ENCODE data around the gene SPSB4. TPM values are rescaled to one million over a fixed set of nuclear protein-coding genes. Genes with fewer than 3 reads are reported as not detected.
A peak's percentile ranks its signal among the peaks of the same experiment; 100 is the strongest.
"Not testable (repeated sequence)": the region's sequence is repeated elsewhere in the genome, so short reads cannot be mapped to it uniquely, and the experiment has no call there.

The SPSB4 gene
- not detected for total RNA-seq

- peaks cover 16% of the 10 kb centered on the region for H3K4me1 Mint-ChIP-seq
- H3K4me3 Mint-ChIP-seq = peak within 1 kb of the TSS; percentile 63
- POLR2A ChIA-PET = interaction anchor here (0.7 kb wide), 1 partner anchor 485 kb away, joined by 7 read pairs; no protein-coding TSS in a partner anchor
- H3K36me3 Mint-ChIP-seq (ENCODE audit: low read depth) = no peaks in the 10 kb centered on the region
- peak; percentile 19 for DNase-seq
- CTCF ChIA-PET = interaction anchor here (0.9 to 1.5 kb wide), 4 partner anchors 12 to 40 kb away, joined by 3 to 4 read pairs (median 3); no protein-coding TSS in a partner anchor
- H3K9me3 Mint-ChIP-seq = no peaks in the 10 kb centered on the region
- peaks cover 71% of the 10 kb centered on the region for H3K27me3 Mint-ChIP-seq
- H3K27ac Mint-ChIP-seq = no peak within 1 kb of the TSS
These were observed at the start of gene SPSB4 for GRCh38 chr3:141050576-141051442. TSS of gene SPSB4 (plus strand) at chr3:141051347. CDS start at chr3:141066105, 14,758 bp downstream.

GRCh38 chr3:141006344-141006743 lies 44.8 kb upstream of the SPSB4 start:
- no peaks in the 10 kb centered on the region for H3K9me3 Mint-ChIP-seq
- ChIA-PET CTCF (no interaction called here), POLR2A (no interaction called here)
- H3K27ac Mint-ChIP-seq = no peak overlapping the region
- no peak for DNase-seq
- peaks cover 29% of the 10 kb centered on the region for H3K27me3 Mint-ChIP-seq
- H3K4me1 Mint-ChIP-seq = peaks cover 2% of the 10 kb centered on the region
- H3K4me3 Mint-ChIP-seq = no peak overlapping the region
- no peaks in the 10 kb centered on the region for H3K36me3 Mint-ChIP-seq (ENCODE audit: low read depth)

GRCh38 chr3:141009496-141009895 lies 41.7 kb upstream of the SPSB4 start:
- Mint-ChIP-seq H3K36me3 (ENCODE audit: low read depth) (no peaks in the 10 kb centered on the region), H3K4me3 (no peak overlapping the region), H3K4me1 (peaks cover 5% of the 10 kb centered on the region), H3K27ac (no peak overlapping the region), H3K9me3 (no peaks in the 10 kb centered on the region), H3K27me3 (peaks cover 37% of the 10 kb centered on the region)
- ChIA-PET POLR2A (no interaction called here), CTCF (interaction anchor here (1.3 to 3.7 kb wide), 2 partner anchors 77 to 184 kb away, joined by 3 to 19 read pairs; no protein-coding TSS in a partner anchor)
- DNase-seq = no peak

GRCh38 chr3:141011232-141011996 lies 39.7 kb upstream of the SPSB4 start:
- Mint-ChIP-seq H3K4me1 (peaks cover 8% of the 10 kb centered on the region), H3K36me3 (ENCODE audit: low read depth) (no peaks in the 10 kb centered on the region), H3K9me3 (no peaks in the 10 kb centered on the region), H3K27ac (no peak overlapping the region), H3K27me3 (peaks cover 30% of the 10 kb centered on the region), H3K4me3 (no peak overlapping the region)
- ChIA-PET POLR2A (no interaction called here), CTCF (interaction anchor here (0.9 to 3.7 kb wide), 5 partner anchors 11 to 182 kb away, joined by 3 to 19 read pairs (median 3); partner anchors contain the start of gene SPSB4)
- peak; percentile 81 for DNase-seq

- ChIA-PET CTCF (interaction anchor here (0.9 to 3.7 kb wide), 3 partner anchors 12 to 181 kb away, joined by 3 to 19 read pairs (median 7); no protein-coding TSS in a partner anchor), POLR2A (no interaction called here)
- H3K27me3 Mint-ChIP-seq = peaks cover 24% of the 10 kb centered on the region
- H3K4me3 Mint-ChIP-seq = no peak overlapping the region
- no peak overlapping the region for H3K27ac Mint-ChIP-seq
- no peaks in the 10 kb centered on the region for H3K9me3 Mint-ChIP-seq
- H3K36me3 Mint-ChIP-seq (ENCODE audit: low read depth) = no peaks in the 10 kb centered on the region
- peaks cover 8% of the 10 kb centered on the region for H3K4me1 Mint-ChIP-seq
- DNase-seq = no peak
These were observed 39.2 kb upstream of the SPSB4 start for GRCh38 chr3:141011997-141012262.

GRCh38 chr3:141012571-141012970 lies 38.6 kb upstream of the SPSB4 start:
- DNase-seq = no peak
- Mint-ChIP-seq H3K36me3 (ENCODE audit: low read depth) (no peaks in the 10 kb centered on the region), H3K4me1 (peaks cover 12% of the 10 kb centered on the region), H3K4me3 (no peak overlapping the region), H3K27me3 (peaks cover 18% of the 10 kb centered on the region), H3K27ac (no peak overlapping the region), H3K9me3 (no peaks in the 10 kb centered on the region)
- ChIA-PET POLR2A (no interaction called here), CTCF (interaction anchor here (0.7 to 3.7 kb wide), 5 partner anchors 13 to 181 kb away, joined by 3 to 19 read pairs (median 3); no protein-coding TSS in a partner anchor)

- Mint-ChIP-seq H3K27me3 (peaks cover 12% of the 10 kb centered on the region), H3K4me3 (no peak overlapping the region), H3K27ac (no peak overlapping the region), H3K4me1 (peaks cover 19% of the 10 kb centered on the region), H3K9me3 (no peaks in the 10 kb centered on the region), H3K36me3 (ENCODE audit: low read depth) (no peaks in the 10 kb centered on the region)
- no peak for DNase-seq
- ChIA-PET CTCF (no interaction called here), POLR2A (no interaction called here)
These were observed 35.7 kb upstream of the SPSB4 start for GRCh38 chr3:141015481-141015880.

GRCh38 chr3:141017366-141018322 lies 33.5 kb upstream of the SPSB4 start:
- DNase-seq = peak; percentile 49
- H3K36me3 Mint-ChIP-seq (ENCODE audit: low read depth); H3K4me3 Mint-ChIP-seq; H3K27me3 Mint-ChIP-seq; H3K9me3 Mint-ChIP-seq: not testable (repeated sequence)
- ChIA-PET CTCF (interaction anchor here (1.3 kb wide), 1 partner anchor 17 kb away, joined by 3 read pairs; no protein-coding TSS in a partner anchor), POLR2A (interaction anchor here (0.6 kb wide), 1 partner anchor 16 kb away, joined by 4 read pairs; no protein-coding TSS in a partner anchor)
- H3K4me1 Mint-ChIP-seq = peaks cover 17% of the 10 kb centered on the region
- peak overlapping the region; percentile 32 for H3K27ac Mint-ChIP-seq

GRCh38 chr3:141019244-141019643 lies 31.9 kb upstream of the SPSB4 start:
- ChIA-PET CTCF (interaction anchor here (1.4 kb wide), 1 partner anchor 19 kb away, joined by 3 read pairs; no protein-coding TSS in a partner anchor), POLR2A (no interaction called here)
- no peaks in the 10 kb centered on the region for H3K9me3 Mint-ChIP-seq
- no peak overlapping the region for H3K4me3 Mint-ChIP-seq
- peaks cover 17% of the 10 kb centered on the region for H3K4me1 Mint-ChIP-seq
- no peak overlapping the region for H3K27ac Mint-ChIP-seq
- no peak for DNase-seq
- H3K36me3 Mint-ChIP-seq (ENCODE audit: low read depth) = no peaks in the 10 kb centered on the region
- H3K27me3 Mint-ChIP-seq = peaks cover 6% of the 10 kb centered on the region

- Mint-ChIP-seq H3K27ac (no peak overlapping the region), H3K9me3 (no peaks in the 10 kb centered on the region), H3K4me1 (peaks cover 17% of the 10 kb centered on the region), H3K36me3 (ENCODE audit: low read depth) (no peaks in the 10 kb centered on the region), H3K4me3 (no peak overlapping the region), H3K27me3 (peaks cover 10% of the 10 kb centered on the region)
- POLR2A ChIA-PET = no interaction called here
- no peak for DNase-seq
- CTCF ChIA-PET = interaction anchor here (1.4 kb wide), 1 partner anchor 20 kb away, joined by 3 read pairs; no protein-coding TSS in a partner anchor
These were observed 30.9 kb upstream of the SPSB4 start for GRCh38 chr3:141020143-141020830.

GRCh38 chr3:141021261-141021660 lies 29.9 kb upstream of the SPSB4 start:
- CTCF ChIA-PET = no interaction called here
- no peak for DNase-seq
- H3K27me3 Mint-ChIP-seq = peaks cover 17% of the 10 kb centered on the region
- POLR2A ChIA-PET = no interaction called here
- no peak overlapping the region for H3K27ac Mint-ChIP-seq
- peaks cover 16% of the 10 kb centered on the region for H3K4me1 Mint-ChIP-seq
- H3K9me3 Mint-ChIP-seq = no peaks in the 10 kb centered on the region
- H3K4me3 Mint-ChIP-seq = no peak overlapping the region
- H3K36me3 Mint-ChIP-seq (ENCODE audit: low read depth) = no peaks in the 10 kb centered on the region

- no peak for DNase-seq
- no peaks in the 10 kb centered on the region for H3K36me3 Mint-ChIP-seq (ENCODE audit: low read depth)
- no peak overlapping the region for H3K4me3 Mint-ChIP-seq
- POLR2A ChIA-PET = no interaction called here
- no peak overlapping the region for H3K27ac Mint-ChIP-seq
- CTCF ChIA-PET = no interaction called here
- peaks cover 33% of the 10 kb centered on the region for H3K27me3 Mint-ChIP-seq
- no peaks in the 10 kb centered on the region for H3K9me3 Mint-ChIP-seq
- no peaks in the 10 kb centered on the region for H3K4me1 Mint-ChIP-seq
These were observed 20.9 kb upstream of the SPSB4 start for GRCh38 chr3:141030296-141030695.
